Measurements from ENCODE around the gene TBXAS1. TPM values are rescaled to one million over a fixed set of nuclear protein-coding genes. Genes with fewer than 3 reads are reported as not detected.

Gene TBXAS1
- total RNA-seq, 1 donor from 2014 or later, result 0.32 TPM

DNA sequence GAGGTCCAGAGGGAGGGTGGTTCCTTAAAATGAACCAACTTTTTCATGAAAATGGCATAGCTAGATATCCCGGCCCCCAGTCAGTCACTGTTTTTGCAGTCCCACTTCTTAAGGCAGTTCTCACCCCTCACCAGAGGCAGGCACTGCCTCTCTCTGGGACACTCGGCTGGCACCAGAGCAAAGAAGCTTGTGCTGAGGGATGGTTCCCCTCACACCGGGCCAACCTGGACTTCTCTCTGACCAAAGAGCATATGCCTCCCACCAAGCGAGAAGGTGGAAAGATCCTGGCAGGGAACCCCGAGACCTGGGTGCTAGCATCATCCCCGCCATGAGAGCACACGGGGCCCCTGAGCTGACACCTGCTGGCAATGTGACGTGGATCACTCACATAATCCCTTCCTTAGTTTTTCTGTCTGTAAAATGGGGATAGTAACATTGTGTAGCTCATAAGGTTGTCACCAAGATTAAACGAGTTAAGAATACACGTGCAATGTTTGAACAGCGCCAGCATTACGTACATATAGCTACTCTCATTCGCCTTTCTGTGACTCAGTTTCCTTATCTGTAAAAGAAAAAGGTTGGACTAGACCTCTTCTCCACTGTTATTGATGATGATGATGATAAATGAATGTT lies 145.2 kb downstream of the TBXAS1 start:
- no peak for DNase-seq (ENCODE audit: low read depth)

DNA sequence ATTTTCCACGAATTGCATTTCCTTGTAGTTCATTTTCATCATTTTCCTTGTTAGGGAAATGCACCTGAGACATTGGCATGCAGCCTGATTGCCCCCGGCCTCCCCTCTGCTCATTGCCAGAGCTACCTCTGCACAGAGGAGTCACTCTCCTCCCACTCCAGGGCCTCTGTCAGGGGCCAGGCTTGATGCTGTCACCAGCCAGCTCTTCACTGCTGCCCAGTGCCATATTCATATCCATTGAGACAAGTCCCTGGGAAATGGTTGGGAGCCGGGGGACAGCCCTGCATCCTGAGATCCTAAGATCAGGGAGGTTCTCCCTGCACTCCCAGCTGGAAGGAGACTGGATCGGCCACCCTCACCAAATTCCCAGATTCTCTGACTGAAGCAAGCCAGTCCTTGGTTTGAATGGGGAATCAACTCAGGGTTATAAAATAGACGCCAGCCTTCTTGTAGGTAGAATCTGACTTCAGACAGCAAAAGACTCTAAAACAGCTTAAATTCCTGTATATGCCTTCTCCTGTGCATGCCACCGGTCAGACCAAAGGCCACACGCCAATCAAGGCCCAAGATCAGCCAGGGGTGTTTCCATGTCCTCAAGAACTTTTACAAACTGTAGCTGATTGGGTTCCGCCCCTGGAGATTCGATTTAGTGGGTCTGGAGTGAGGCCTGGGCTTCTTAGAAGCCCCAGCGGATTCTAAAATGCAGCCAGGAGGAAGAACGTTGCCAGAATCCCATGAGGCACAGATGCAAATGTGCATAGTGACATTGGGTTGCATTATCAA lies 147.2 kb downstream of the TBXAS1 start:
- DNase-seq (ENCODE audit: low read depth), result no peak

DNA sequence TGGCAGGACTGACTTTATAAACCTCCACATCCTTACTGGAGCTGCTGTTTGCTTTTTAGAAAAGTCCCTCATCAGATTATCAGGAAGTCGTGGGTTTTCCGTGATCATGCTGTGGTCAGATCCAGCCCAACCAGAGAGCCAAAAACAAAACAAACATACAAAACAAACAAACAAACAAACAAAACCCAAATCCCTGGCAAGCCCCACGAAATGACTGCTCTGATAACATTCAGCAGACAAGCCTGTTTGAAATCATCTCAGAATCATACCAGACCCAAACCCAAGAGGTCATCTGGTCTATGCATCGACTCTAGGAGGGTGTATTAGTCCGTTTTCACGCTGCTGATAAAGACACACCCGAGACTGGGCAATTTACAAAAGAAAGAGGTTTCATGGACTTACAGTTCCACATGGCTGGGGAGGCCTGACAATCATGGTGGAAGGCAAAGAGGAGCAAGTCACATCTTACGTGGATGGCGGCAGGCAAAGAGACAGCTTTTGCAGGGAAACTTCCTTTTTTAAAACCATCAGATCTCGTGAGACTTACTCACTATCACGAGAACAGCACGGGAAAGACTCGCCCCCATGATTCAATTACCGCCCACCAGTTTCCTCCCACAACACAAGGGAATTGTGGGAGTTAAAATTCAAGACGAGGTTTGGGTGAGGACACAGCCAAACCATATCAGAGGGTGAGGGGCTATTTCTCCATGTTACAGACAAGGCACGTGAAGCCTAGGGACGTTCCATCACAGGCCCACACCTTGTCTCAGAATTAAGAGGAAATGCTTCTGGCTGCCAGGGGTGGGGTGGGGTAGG lies 148.0 kb downstream of the TBXAS1 start:
- no peak for DNase-seq (ENCODE audit: low read depth)

DNA sequence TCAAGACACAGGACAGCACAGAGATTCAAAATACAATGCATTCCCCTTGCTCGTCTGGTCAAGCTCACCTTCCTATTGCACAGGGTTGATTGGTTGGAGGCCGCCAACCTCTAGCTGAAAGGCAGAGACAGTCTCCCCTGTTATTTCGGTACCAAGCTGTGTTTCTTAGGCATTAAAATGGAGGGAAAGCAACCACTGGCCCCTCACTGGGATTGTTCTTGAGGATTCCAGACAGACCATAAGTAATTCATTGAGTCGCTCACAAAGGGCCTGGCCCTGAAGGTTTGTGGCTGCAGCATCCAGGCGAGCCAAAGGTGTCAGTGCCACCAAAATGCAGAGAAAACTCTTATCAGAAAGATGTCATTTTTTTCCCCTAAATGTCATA lies 152.4 kb downstream of the TBXAS1 start:
- no peak for DNase-seq (ENCODE audit: low read depth)

DNA sequence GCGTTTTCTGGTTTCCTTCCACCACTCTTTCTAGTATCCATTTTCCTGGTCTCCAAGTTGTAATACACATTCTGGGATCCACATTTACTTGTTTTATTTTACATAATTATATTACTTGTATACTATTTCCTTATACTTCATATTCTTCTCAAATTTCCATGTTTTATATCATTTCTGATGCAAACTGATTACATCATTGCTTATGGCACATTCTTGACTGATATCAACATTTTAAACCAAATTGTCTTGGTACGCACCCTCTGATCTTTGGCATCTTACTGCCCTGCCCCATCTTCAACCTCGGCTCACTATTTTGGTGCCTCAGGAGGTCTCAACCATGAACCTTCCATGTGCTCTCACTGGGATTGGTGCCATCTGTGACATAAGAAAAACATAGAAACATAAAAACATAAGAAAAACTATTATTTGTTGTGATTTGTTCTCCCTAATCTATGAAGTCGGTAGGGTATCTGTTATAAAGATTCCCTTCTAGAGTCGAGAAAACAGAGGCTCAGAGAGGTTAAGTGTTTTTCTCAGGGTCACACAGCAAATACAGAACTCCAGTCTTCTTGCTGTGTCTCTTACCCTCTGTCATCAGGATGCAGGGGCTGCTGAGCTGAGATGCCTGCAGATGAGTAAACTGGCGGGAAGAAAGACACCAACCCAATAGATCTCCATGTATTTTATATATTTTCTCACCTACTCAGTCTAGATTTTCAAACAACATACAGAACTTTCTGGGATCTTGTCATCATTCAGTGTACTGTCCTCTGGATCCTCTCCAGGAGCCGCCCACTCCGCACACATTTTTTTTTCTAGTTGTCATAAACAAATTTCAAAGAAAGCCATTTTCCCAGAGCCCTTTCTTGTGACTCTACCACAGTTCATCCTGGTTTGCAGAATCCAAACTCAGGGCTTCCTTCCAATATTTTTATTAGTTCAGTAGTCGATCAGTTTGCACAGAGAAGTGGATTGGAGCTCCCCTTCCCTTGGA lies 154.2 kb downstream of the TBXAS1 start:
- no peak for DNase-seq (ENCODE audit: low read depth)

DNA sequence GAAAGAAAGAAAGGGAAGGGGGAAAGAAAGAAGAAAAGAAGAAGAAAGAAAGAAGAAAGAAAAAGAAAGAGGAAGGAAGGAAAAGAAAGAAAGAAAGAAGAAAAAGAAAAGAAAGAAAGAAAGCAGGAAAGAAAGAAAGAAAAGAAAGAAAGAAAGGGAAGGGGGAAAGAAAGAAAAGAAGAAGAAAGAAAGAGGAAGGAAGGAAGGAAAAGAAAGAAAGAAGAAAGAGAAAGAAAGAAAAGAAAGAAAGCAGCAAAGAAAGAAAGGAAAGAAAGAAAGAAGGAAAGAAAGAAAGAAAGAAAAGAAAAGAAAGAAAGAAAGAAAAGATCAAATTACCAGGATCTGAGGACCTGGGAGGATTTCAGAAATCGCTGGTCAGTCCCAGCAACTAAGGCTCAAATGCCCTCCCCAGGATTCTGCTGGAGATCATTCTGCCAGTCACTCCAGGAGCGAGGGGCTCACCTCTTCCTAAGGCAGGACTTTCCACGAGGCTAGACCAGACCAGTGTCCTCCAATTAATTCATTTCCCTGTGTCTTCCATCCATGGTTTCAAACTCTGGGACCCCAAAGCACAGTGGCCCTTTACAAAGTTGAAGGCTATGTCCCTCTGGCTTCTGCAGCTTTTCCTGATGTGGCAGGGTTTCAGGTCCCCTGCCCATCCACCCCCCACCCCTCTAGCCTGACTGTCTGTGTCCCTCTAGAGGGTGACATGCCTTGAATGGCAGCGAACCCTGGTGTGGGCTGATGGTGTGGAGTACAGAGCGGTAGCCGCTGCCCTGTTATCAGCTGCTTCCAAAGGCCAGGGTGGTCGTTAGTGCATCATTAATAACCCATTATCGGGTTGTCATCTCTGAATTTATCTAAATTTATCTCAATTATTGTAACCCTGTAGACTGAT lies 155.8 kb downstream of the TBXAS1 start:
- DNase-seq (ENCODE audit: low read depth), result no peak

DNA sequence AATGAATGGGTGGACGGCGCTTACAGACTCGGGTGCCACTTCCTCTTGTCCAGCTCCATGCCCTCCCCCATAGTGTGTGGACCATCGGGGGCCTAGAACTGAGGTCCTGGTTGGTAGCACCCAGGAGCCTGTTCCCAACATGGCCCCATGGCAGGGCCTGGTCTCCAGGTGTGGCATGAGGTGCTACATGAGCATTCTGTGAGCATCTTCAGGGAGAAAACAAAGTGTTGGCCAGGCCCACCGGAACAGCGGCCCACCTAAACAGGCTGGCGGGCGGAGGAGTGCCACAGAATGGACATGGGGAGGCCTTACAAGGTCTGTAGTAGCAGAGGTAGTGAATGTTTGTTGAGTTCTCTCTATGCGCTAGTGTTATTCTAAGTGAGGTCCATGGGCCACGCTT lies 156.7 kb downstream of the TBXAS1 start:
- no peak for DNase-seq (ENCODE audit: low read depth)

DNA sequence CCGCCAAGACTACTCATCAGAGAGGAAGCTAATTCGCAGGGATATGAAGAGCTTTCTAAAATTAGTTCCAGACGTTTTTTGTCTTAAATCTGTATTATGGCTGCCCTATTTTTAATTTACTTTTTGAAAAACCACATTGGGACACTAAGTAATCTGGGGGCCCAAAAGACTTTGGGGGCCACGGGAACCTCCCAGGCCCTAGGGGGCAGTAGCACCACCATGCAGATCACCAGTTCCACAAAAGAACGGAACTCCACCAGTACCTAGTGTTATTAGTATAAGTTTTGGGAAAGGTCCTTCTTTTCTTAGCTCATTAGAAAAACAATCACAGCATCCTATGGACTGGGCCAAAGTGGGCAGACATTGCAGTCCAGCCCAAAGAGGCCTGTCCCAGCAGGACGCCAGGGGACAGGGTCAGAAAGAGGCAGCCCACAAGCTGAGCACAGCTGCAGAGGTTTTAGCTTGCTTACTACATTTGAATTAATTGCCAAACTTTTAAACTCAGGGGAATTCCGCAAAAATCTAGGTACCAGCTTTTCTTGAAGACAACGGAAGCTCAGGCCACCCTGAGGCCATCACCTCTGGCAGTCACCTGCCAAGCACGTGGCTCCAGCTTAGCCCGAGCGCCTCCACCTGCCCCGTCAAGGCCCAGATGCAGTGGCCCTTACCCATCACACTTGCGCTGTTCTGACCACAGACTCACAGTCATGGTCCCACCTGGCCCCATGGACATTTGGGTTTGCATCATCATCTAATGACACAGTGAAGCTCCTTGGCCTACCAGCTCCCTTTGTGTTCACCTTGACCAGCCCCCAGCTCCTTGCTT lies 158.8 kb downstream of the TBXAS1 start:
- no peak for DNase-seq (ENCODE audit: low read depth)

DNA sequence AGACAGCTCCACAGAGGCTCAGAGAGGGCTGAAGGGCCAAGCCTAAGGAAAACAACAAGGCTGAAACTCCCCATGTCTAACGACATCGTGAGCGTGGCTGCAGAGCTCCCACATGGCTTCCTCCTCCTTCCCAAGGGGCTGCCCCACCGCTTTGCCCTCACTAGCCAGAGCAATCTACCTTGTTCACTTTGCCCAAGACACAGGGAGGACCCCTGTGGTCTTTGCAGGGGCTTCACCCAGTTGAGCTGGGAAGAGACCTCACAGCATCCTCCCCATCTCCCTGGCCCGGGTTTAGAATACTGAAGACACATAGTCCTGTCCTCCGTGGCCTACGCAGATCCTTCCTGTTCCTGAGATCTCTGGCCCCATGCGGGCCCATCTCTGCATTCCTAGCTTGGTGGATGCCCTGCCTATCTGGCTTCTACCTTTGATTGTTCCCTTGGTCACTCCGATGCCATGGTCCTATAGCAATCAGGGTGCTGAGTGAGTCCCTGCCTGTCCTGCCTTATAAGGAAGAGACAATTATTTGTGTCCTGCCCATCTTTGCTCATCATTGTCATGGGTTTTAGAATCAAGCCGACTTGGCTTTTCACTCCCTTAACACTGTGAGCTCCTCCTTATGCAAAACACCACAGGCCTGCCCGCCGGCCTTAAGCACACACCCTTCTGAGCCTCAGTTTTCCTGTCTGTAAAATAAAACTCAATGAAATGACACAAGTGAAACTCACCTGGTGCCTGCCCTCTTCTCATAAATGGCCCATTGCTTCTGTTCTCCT lies 160.5 kb downstream of the TBXAS1 start:
- DNase-seq (ENCODE audit: low read depth), result no peak

DNA sequence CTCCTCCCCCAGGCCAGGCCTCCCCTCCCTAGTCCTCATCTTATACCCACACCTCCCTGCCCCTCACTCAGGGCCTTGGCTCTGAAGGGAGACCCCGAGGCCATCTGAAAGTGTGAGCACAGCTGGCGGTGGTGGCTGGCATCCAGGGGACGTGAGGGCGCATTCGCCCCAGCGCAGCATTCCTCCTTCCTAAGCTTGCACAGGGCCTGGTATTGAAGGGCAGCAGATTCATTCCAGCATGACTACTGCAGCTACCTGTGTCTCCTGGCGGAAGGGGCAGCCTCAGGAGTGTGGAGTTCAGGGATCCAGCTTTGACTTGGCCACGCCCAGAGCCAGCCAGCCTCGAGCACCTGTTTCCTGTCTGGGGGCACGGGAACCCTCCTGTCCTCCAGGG lies 161.1 kb downstream of the TBXAS1 start:
- no peak for DNase-seq (ENCODE audit: low read depth)

DNA sequence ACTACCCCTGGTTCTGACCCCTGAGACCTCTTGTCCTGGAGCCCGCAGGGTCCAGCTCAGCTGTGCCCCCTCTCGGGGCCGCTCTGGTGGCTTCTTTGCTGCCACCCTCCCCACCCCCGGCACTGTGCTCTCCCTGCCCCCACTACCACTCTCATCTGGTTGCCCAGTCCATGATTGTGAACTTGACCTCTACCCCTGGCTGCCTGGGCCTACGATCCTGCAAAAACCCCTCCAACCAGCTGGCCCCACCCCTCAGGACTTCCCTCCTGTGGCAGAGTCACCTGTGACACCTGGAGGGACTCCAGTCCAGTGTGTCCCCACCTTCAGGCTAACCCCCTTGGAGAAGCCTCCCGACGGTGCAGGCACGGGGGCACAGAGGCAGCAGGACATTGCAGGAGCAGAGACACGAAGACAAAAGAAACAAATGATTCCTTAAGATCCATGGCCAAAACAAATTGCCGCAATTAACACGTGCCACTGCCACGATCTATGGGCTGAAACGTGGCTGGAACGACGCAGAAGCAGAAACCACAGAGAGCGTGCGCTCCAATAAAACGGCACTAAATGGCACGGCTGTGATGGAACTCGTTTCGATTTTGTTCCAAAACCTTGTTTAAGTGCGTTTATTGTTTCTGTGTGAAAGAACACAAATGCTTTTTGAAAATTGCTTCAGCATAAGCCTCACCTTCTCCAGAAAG lies 161.7 kb downstream of the TBXAS1 start:
- DNase-seq (ENCODE audit: low read depth), result no peak

DNA sequence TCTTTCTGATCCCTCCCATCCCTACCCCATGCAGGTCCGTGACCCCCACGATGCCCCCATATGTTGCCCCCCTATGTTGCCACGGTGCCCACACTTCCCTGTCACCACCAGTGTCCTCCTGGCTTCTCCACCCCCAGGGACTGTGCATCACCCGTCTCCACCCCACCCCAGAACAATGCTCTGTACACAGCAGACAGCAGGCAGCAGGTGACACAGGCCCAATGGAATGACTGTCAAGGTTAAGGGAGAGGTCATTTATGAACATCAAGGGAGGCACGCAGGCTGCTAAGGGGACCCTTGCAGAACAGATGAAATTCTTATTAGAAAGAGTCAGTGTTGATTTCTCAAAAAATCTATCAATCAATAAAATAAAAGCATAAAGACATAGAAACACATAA lies 162.2 kb downstream of the TBXAS1 start:
- no peak for DNase-seq (ENCODE audit: low read depth)

DNA sequence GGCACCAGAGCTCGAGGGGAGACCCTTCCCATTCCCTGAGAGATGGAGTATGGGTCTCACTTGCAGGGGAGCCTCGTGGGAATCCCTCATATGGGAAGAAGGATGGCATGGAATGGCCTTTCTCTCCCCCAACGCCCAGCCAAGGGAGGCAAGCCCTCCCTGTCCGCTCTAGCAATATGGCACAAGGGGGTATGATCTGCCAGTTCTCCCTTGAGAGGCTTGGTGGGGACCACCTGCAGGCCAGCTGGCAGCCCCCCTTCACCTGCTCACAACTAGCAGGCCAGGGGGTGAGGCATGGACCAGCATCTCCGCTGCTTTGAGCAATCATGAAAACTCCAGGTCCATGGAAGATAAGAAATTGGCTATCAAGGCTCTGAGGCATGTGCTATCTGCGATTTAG lies 162.8 kb downstream of the TBXAS1 start:
- DNase-seq (ENCODE audit: low read depth), result no peak

DNA sequence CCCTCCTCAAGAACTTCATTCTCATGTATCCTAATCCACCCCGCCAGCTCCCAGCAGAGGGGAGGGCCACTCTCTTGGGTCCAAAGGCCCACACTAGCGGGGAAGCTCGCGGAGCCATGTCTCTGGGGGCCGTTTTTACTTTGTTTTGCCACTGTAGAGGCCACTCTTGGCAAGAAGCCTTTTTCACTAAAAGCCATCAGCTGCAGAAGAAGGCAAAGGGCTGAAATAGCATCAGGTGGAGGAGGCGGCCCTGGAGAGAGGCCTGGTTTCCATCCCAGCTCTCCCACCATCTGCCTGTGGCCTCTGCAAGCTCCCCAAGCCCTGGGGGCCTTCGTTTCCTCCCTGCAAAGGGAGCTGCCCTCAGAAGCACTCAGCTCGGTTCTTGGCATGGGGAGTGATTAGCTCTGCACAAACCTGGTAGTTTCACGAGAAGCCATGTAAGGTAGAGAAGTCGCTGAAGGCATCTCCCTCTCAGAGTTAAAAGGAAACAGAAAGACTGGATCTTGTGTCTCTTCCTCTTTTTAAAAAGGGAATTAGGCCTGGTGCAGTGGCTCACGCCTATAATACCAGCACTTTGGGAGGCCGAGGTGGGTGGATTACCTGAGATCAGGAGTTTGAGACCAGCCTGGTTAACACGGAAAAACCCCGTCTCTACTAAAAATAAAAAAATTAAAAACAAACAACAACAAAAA lies 163.4 kb downstream of the TBXAS1 start:
- no peak for DNase-seq (ENCODE audit: low read depth)

DNA sequence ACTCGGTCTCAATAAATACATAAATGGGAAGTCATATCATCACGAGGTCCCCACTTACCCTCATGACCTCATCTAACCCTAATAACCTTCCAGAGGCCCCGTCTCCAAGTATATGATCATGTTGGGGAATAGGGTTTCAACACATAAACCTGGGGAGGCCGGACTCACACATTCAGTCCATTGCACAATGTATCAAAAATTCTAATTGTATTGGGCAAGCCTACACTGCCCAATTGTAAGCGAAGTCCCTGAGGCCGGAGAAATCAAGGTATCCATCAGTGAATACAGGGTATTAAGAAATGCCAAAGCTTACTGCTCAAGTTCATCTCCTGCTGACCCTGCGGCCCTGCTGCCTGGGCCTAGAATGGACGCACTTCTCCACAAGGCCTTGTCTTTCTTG lies 164.1 kb downstream of the TBXAS1 start:
- DNase-seq (ENCODE audit: low read depth), result no peak

DNA sequence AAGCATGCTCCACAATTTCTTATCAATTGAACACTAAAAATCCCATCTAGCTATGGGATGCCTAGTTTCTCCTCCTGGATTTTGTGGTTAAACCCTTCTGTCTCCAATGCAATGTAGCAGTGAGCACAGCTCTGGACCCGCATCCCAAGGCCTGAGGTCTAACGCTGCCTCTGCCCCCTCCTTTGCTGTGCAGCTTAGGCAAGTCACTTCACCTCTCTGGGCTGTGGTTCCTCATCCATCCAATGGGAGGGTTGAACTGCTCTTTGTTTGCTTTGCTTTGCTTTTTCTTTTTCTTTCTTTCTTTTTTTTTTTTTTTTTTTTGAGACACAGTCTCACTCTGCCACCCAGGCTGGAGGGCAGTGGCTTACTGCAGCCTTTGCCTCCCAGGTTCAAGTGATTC lies 164.5 kb downstream of the TBXAS1 start:
- no peak for DNase-seq (ENCODE audit: low read depth)

DNA sequence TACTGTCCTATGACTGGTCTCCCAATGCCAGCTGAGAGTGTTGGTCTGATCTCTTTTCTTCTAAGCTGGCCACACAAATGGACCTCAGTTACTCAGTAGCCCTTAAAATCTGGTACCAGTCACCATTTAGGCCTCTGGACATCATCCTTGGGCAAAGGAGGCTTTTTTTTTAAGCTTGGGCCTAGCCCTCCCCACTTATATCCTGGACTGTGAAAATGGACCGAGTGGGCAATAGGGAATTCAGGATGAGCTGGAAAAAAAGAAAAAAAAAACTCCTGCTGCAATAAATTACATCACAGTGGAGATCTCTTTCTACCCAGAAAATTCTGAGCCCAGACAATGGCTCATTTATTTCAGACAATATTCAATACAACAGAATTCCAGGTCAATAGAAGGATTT lies 165.3 kb downstream of the TBXAS1 start:
- peak; percentile 21 for DNase-seq (ENCODE audit: low read depth)
